DMS53 (cell line): ENCODE results near the gene RPL7L1.
A peak's percentile ranks its signal among the peaks of the same experiment; 100 is the strongest.
"Not testable (repeated sequence)": the region's sequence is repeated elsewhere in the genome, so short reads cannot be mapped to it uniquely, and the experiment has no call there.

Experiments
- DNase-seq: peaks from one replicate; lab custom pipeline; 2025; lab: John Stamatoyannopoulos, UW

The RPL7L1 gene

GRCh38 chr6:42891199-42891722 lies 11.8 kb downstream of the RPL7L1 start:
- no peak for DNase-seq

GRCh38 chr6:42894041-42894828 lies 14.8 kb downstream of the RPL7L1 start:
- not testable (repeated sequence) for DNase-seq

- DNase-seq = no peak
Observed at GRCh38 chr6:42896178-42896719, 16.8 kb downstream of the RPL7L1 start.

GRCh38 chr6:42898891-42899361 lies 19.5 kb downstream of the RPL7L1 start:
- peak; percentile 82 for DNase-seq

- DNase-seq = no peak
Observed at GRCh38 chr6:42899871-42900270, 20.5 kb downstream of the RPL7L1 start.

GRCh38 chr6:42901538-42901957 lies 22.1 kb downstream of the RPL7L1 start:
- DNase-seq = peak; percentile 91

GRCh38 chr6:42902429-42903263 lies 23.2 kb downstream of the RPL7L1 start:
- DNase-seq = not testable (repeated sequence)

- DNase-seq = no peak
Observed at GRCh38 chr6:42904467-42904866, 25.1 kb downstream of the RPL7L1 start.

GRCh38 chr6:42907336-42907735 lies 27.9 kb downstream of the RPL7L1 start:
- DNase-seq = no peak

- DNase-seq = no peak
Observed at GRCh38 chr6:42909835-42910234, 30.4 kb downstream of the RPL7L1 start.

GRCh38 chr6:42911171-42912021 lies 32.0 kb downstream of the RPL7L1 start:
- peak; percentile 79 for DNase-seq

- DNase-seq = no peak
Observed at GRCh38 chr6:42914546-42914945, 35.1 kb downstream of the RPL7L1 start.

- DNase-seq = no peak
Observed at GRCh38 chr6:42915732-42916131, 36.3 kb downstream of the RPL7L1 start, which contains the start of gene PTCRA. TSS of gene PTCRA (plus strand) at chr6:42916053. CDS start at chr6:42916070, 17 bp downstream.

GRCh38 chr6:42916288-42916687 lies 36.9 kb downstream of the RPL7L1 start:
- no peak for DNase-seq

- no peak for DNase-seq
Observed at GRCh38 chr6:42921801-42922200, 42.4 kb downstream of the RPL7L1 start.

GRCh38 chr6:42923666-42924065 lies 44.2 kb downstream of the RPL7L1 start:
- no peak for DNase-seq

GRCh38 chr6:42925248-42925857 lies 45.9 kb downstream of the RPL7L1 start:
- DNase-seq = no peak

GRCh38 chr6:42928986-42929820 lies 49.8 kb downstream of the RPL7L1 start, which contains the start of gene CNPY3:
TSS of gene CNPY3 (plus strand) at chr6:42929480. CDS start at chr6:42929571, 91 bp downstream.
- peak; percentile 99 for DNase-seq

GRCh38 chr6:42929821-42930360 lies 50.5 kb downstream of the RPL7L1 start:
- DNase-seq = peak; percentile 71

- no peak for DNase-seq
Observed at GRCh38 chr6:42932412-42932811, 53.0 kb downstream of the RPL7L1 start.
